GM12878 (cell line): Measurements from ENCODE around the gene CHD9. TPM values are rescaled to one million over a fixed set of nuclear protein-coding genes. Genes with fewer than 3 reads are reported as not detected.

ENCODE experiments used
- ATAC-seq: fragments of 200-7000 bp; cut with Tn5 transposase; 3 replicates; pipeline ENCODE4 v1.9.1; 2020; ENCODE audit warnings: mild to moderate bottlenecking, moderate library complexity
- BruUV-seq: library from RNA; stranded (reverse); fragments of 400-500 nt; replicated peaks from 2 replicates; lab custom pipeline; 2021; lab: Mats Ljungman, UMichigan
- CTCF ChIA-PET: fragments of 300-600 bp; sonication (Branson Sonifier 250); formaldehyde crosslinking; extraction: SDS; loops from one replicate; lab custom pipeline; 2021; ENCODE audit warnings: inconsistent platforms; lab: Yijun Ruan, JAX
- POLR2A ChIA-PET: fragments of 350-600 bp; formaldehyde crosslinking; extraction: SDS; loops from one replicate; lab custom pipeline; 2021; ENCODE audit warnings: inconsistent platforms; lab: Charles Lee
- RAD21 ChIA-PET: fragments of 300-600 bp; sonication (Branson Sonifier 250); formaldehyde crosslinking; loops from one replicate; lab custom pipeline; 2023; ENCODE audit warnings: antibody characterized with exemption; ENCODE audit not compliant: unreplicated experiment; lab: Charles Lee
- SMC1A ChIA-PET: fragments of 300-600 bp; sonication (Branson Sonifier 250); formaldehyde crosslinking; loops from one replicate; lab custom pipeline; 2023; ENCODE audit not compliant: unreplicated experiment, uncharacterized antibody; lab: Charles Lee
- DNase-seq: peaks from one replicate; pipeline ENCODE4 v3.0.0-alpha.2; 2011; ENCODE audit warnings: low read depth, low spot score
- FAIRE-seq: peaks from 3 replicates; lab custom pipeline; 2011; peaks lifted over from hg19 to GRCh38; lab: Jason Lieb, UNC
- H2AFZ ChIP-seq: 2 replicates; pipeline ENCODE4 v1.6.0; 2011; ENCODE audit warnings: low read depth, low read length, control low read depth; ENCODE audit not compliant: control insufficient read depth
- H3K27ac ChIP-seq: 2 replicates; pipeline ENCODE4 v1.5.1; 2011; ENCODE audit warnings: control low read depth; ENCODE audit not compliant: control insufficient read depth, insufficient read depth
- H3K27me3 ChIP-seq, 2 experiments: replicated peaks in 1 of 2; 2 replicates each; pipeline versions ENCODE4 v1.6.0 to v1.6.1; 2011; ENCODE audit warnings: low read length in 1 of 2; ENCODE audit not compliant: control insufficient read depth in 2 of 2, insufficient read depth in 2 of 2
- H3K36me3 ChIP-seq, 2 experiments: 2 replicates each; pipeline ENCODE4 v1.5.1; 2011; ENCODE audit warnings: low read length in 1 of 2; ENCODE audit not compliant: control insufficient read depth in 2 of 2, insufficient read depth in 2 of 2
- H3K4me1 ChIP-seq: 2 replicates; pipeline ENCODE4 v1.6.1; 2011; ENCODE audit warnings: mild to moderate bottlenecking, low read length, moderate library complexity, mixed read lengths; ENCODE audit not compliant: control insufficient read depth, insufficient read depth
- H3K4me2 ChIP-seq: 2 replicates; pipeline ENCODE4 v1.6.0; 2011; ENCODE audit warnings: control low read depth; ENCODE audit not compliant: control insufficient read depth, insufficient read depth
- H3K4me3 ChIP-seq: fragments of 200-600 bp; sonication (generic); 2 replicates; pipeline ENCODE4 v1.5.1; 2016
- H3K79me2 ChIP-seq: 2 replicates; pipeline ENCODE4 v1.6.0; 2011; ENCODE audit warnings: low read length; ENCODE audit not compliant: control insufficient read depth, insufficient read depth
- H3K9ac ChIP-seq: 2 replicates; pipeline ENCODE4 v1.8.0; 2011; ENCODE audit warnings: low read length, control low read depth, mixed read lengths; ENCODE audit not compliant: control insufficient read depth, insufficient read depth
- H3K9me3 ChIP-seq: replicated peaks from 3 replicates; pipeline ENCODE4 v1.5.1; 2011; ENCODE audit warnings: mild to moderate bottlenecking, low read length; ENCODE audit not compliant: control insufficient read depth, insufficient read depth
- H4K20me1 ChIP-seq: 2 replicates; pipeline ENCODE4 v1.6.0; 2011; ENCODE audit not compliant: control insufficient read depth, insufficient read depth
- ASH2L ChIP-seq: fragments of 300-600, 200-600 bp; sonication (generic); IDR thresholded peaks from 2 replicates; pipeline ENCODE4 v1.6.1; 2017; ENCODE audit warnings: low read depth, mild to moderate bottlenecking, borderline replicate concordance
- BACH1 ChIP-seq: fragments of 450-650 bp; IDR thresholded peaks from 2 replicates; pipeline ENCODE4 v1.6.1; 2017; ENCODE audit warnings: mild to moderate bottlenecking, borderline replicate concordance
- CBX5 ChIP-seq: sonication (generic); IDR thresholded peaks from 2 replicates; pipeline ENCODE4 v1.6.1; 2016; ENCODE audit warnings: low read depth, moderate library complexity, mild to moderate bottlenecking, inconsistent platforms
- CHD2 ChIP-seq: IDR thresholded peaks from 2 replicates; pipeline ENCODE4 v1.6.1; 2011; ENCODE audit warnings: low read depth, low read length, improper control_type of control experiment, borderline replicate concordance
- CREB1 ChIP-seq: IDR thresholded peaks from 2 replicates; pipeline ENCODE4 v1.6.1; 2012; ENCODE audit warnings: low read depth, mild to moderate bottlenecking, inconsistent platforms
- DPF2 ChIP-seq: fragments of 450-650 bp; IDR thresholded peaks from 2 replicates; pipeline ENCODE4 v1.6.1; 2017; ENCODE audit warnings: mild to moderate bottlenecking
- LARP7 ChIP-seq: fragments of 450-650 bp; IDR thresholded peaks from 2 replicates; pipeline ENCODE4 v1.6.1; 2017; ENCODE audit warnings: mild to moderate bottlenecking
- NFXL1 ChIP-seq: fragments of 450-650 bp; IDR thresholded peaks from 2 replicates; pipeline ENCODE4 v1.6.1; 2017; ENCODE audit warnings: antibody characterized with exemption, mild to moderate bottlenecking, borderline replicate concordance
- POLR2A ChIP-seq: IDR thresholded peaks from 2 replicates; pipeline ENCODE4 v1.6.1; 2011; ENCODE audit warnings: low read depth, mild to moderate bottlenecking, low read length
- POLR2AphosphoS5 ChIP-seq: IDR thresholded peaks from 2 replicates; pipeline ENCODE4 v1.6.1; 2011; ENCODE audit warnings: mild to moderate bottlenecking, low read length, inconsistent platforms
- RAD21 ChIP-seq: IDR thresholded peaks from 2 replicates; pipeline ENCODE4 v1.6.1; 2011; ENCODE audit warnings: mild to moderate bottlenecking, low read depth, low read length, moderate library complexity; ENCODE audit not compliant: insufficient read depth
- RUNX3 ChIP-seq: IDR thresholded peaks from 2 replicates; pipeline ENCODE4 v1.6.1; 2012; ENCODE audit warnings: low read length, inconsistent platforms
- SMARCA5 ChIP-seq: fragments of 450-650 bp; IDR thresholded peaks from 2 replicates; pipeline ENCODE4 v1.6.1; 2017; ENCODE audit warnings: mild to moderate bottlenecking
- SREBF2 ChIP-seq: IDR thresholded peaks from 2 replicates; pipeline ENCODE4 v1.6.1; 2012; ENCODE audit warnings: mild to moderate bottlenecking, low read length
- TARDBP ChIP-seq: IDR thresholded peaks from 2 replicates; pipeline ENCODE4 v1.6.1; 2016; ENCODE audit warnings: borderline replicate concordance
- YBX1 ChIP-seq: fragments of 450-650 bp; IDR thresholded peaks from 2 replicates; pipeline ENCODE4 v1.6.1; 2016; ENCODE audit warnings: antibody characterized with exemption
- ZNF217 ChIP-seq: fragments of 450-650 bp; IDR thresholded peaks from 2 replicates; pipeline ENCODE4 v1.6.1; 2017; ENCODE audit warnings: antibody characterized with exemption, mild to moderate bottlenecking
- WGBS: methylation state at CpG from one replicate; pipeline ENCODE4 v1.1.6; 2016; ENCODE audit warnings: low lambda C conversion rate; ENCODE audit not compliant: insufficient replicate concordance, insufficient coverage; ENCODE audit errors: missing lambda C conversion rate; 5-methylcytosine and 5-hydroxymethylcytosine counted together
- in situ Hi-C: fragments of 300-500 bp; cut with MboI; formaldehyde crosslinking; loops from 9 replicates; pipeline ENCODE4 v1.14.3; 2018; ENCODE audit warnings: mixed read lengths
- intact Hi-C: fragments of 100-400 bp; cut with micrococcal nuclease; formaldehyde crosslinking; loops from one replicate; pipeline ENCODE4 v1.14.2; 2022; ENCODE audit not compliant: unreplicated experiment
- polyA plus RNA-seq, 11 experiments: library from polyadenylated mRNA; depleted of rRNA in 4 of 11; unstranded in 6 of 11; stranded (reverse) in 5 of 11; fragments of >200 nt; fragmentation: Nextera tagmentation in 4 of 11; fragmentation: Illumina TruSeq in 1 of 11; extraction: Ambion mirVana in 4 of 11; extraction: Trizol in 1 of 11; gene quantifications; 1 replicate in 1 of 11; 2 replicates in 10 of 11; pipeline versions ENCODE4 v1.2.1 to v1.2.3, GENCODE V29; 2011 to 2016; ENCODE audit warnings: inconsistent platforms in 2 of 11, missing spikeins in 2 of 11, low read depth in 1 of 11
- total RNA-seq, 4 experiments: library from RNA; depleted of rRNA in 3 of 4; stranded (reverse); fragments of >200 nt in 3 of 4; fragmentation: Illumina TruSeq in 1 of 4; extraction: Trizol in 1 of 4; gene quantifications; 2 replicates each; pipeline versions ENCODE4 v1.2.1 to v1.2.3, GENCODE V29; 2013 to 2021
- TF ChIP-seq, protein P1 (sequence below): fragments of 450-650 bp; IDR thresholded peaks from 2 replicates; pipeline ENCODE4 v1.6.1; 2017; ENCODE audit warnings: mild to moderate bottlenecking, moderate library complexity
- TF ChIP-seq, protein P2 (sequence below): IDR thresholded peaks from 2 replicates; pipeline ENCODE4 v1.6.1; 2012; ENCODE audit warnings: low read depth, low read length, improper control_type of control experiment

CHD9 gene
- total and polyA plus RNA-seq, 10 of the 15 experiments (the other 5 are each of a cell fraction or from before 2014, with no cell fraction given), result 29.2 to 95.7 (median 54.3) TPM

DNA sequence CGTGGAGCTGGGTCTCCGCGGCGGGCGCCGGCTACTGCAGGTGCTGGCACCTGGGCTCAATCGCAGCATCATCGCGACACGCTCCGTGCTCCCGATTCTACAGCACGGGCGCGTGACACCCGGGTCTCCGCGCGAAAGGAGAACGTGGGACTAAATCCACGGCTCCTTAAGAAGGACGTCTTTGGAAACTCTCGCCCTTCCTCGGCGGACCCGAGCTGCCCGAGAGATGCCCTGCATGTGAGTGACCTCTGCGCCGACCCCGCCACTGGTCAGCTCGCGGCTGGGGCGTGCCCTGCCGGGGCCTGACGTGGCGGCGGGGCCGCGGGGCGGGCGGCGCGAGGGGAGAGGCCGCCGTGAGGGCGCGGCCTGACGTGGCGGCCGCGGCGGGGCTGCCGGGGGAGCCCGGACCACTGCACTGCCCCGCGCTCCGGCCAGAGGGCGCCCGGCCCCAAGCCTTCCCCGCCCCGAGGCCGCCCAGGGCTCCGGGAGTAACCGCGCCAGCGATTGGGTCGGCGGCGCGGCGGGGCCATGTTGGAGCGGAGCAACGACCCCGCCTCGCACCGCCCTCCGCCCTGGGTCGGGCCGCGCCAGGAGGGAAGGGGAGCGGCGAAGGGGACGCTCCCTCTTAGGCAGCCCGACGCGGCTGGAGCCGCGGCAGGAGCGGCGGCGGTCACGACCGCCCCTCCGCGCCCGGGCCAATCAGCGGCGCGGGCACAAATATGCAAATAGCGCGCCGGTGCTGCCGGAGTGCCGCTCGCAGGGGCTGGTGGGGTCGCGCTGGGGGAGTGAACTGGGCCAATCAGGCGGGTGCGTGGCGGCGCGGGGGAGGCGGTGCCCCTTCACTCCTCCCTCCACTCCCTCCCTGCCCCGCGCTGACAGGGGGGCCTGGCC lies 75.6 kb downstream of the CHD9 start:
- Histone ChIP-seq H3K36me3 (no peaks in the 10 kb centered on the region; a peak in 1 of 4 replicates), H3K27ac (peak overlapping the region; percentile 79), H3K9me3 (no peaks in the 10 kb centered on the region; the same call in 2 of the 3 replicates), H4K20me1 (no peaks in the 10 kb centered on the region), H3K9ac (peak overlapping the region; percentile 75), H3K4me2 (peak overlapping the region; percentile 68), H3K27me3 (no peaks in the 10 kb centered on the region), H2AFZ (peak overlapping the region; percentile 89), H3K79me2 (peaks cover 29% of the 10 kb centered on the region), H3K4me3 (peak overlapping the region; percentile 67), H3K4me1 (peaks cover 20% of the 10 kb centered on the region)
- ATAC-seq (peak; percentile 91), FAIRE-seq (peak; percentile 73), DNase-seq (peak; percentile 68)
- ChIA-PET SMC1A (interaction anchor here (0.7 to 2.5 kb wide), 14 partner anchors 15 to 81 kb away, joined by 3 to 17 read pairs (median 6); partner anchors contain the start of gene CHD9), POLR2A (interaction anchor here (0.5 to 1.7 kb wide), 5 partner anchors 22 to 75 kb away, joined by 3 to 13 read pairs (median 3); partner anchors contain the start of gene CHD9), RAD21 (interaction anchor here (0.6 to 2.7 kb wide), 14 partner anchors 11 to 90 kb away, joined by 3 to 32 read pairs (median 4); partner anchors contain the start of gene CHD9), CTCF (interaction anchor here (0.5 to 2.7 kb wide), 14 partner anchors 11 to 90 kb away, joined by 3 to 30 read pairs (median 4); partner anchors contain the start of gene CHD9)
- intact Hi-C loops (loop anchor here (1.0 to 2.0 kb wide), 5 partner anchors 30 to 78 kb away; no protein-coding TSS in a partner anchor), in situ Hi-C loops (loop anchor here (5.0 kb wide), 1 partner anchor 77 kb away; no protein-coding TSS in a partner anchor)
- under 1% methylated on average over 87 of the region's 115 CpGs for WGBS
- no TSS peak for BruUV-seq
- peak; percentile 68 for TF ChIP-seq LARP7
- TF ChIP-seq CREB1, result peak; percentile 41; the same call in 1 of the 2 replicates
- TF ChIP-seq RUNX3, result peak; percentile 41
- no peak for TF ChIP-seq YBX1
- peak; percentile 84; the same call in 1 of the 2 replicates for TF ChIP-seq ASH2L
- peak; percentile 65 for TF ChIP-seq CHD2
- 0 out of 2 replicates have a peak, but pooled peaks have one; percentile 32 for TF ChIP-seq ZNF217
- TF ChIP-seq DPF2, result peak; percentile 84
- no peak for TF ChIP-seq NFXL1
- TF ChIP-seq POLR2A, result peak; percentile 81
- 0 out of 2 replicates have a peak, but pooled peaks have one; percentile 44 for TF ChIP-seq POLR2AphosphoS5
- TF ChIP-seq BACH1, result peak; percentile 70
- TF ChIP-seq, protein P1, sequence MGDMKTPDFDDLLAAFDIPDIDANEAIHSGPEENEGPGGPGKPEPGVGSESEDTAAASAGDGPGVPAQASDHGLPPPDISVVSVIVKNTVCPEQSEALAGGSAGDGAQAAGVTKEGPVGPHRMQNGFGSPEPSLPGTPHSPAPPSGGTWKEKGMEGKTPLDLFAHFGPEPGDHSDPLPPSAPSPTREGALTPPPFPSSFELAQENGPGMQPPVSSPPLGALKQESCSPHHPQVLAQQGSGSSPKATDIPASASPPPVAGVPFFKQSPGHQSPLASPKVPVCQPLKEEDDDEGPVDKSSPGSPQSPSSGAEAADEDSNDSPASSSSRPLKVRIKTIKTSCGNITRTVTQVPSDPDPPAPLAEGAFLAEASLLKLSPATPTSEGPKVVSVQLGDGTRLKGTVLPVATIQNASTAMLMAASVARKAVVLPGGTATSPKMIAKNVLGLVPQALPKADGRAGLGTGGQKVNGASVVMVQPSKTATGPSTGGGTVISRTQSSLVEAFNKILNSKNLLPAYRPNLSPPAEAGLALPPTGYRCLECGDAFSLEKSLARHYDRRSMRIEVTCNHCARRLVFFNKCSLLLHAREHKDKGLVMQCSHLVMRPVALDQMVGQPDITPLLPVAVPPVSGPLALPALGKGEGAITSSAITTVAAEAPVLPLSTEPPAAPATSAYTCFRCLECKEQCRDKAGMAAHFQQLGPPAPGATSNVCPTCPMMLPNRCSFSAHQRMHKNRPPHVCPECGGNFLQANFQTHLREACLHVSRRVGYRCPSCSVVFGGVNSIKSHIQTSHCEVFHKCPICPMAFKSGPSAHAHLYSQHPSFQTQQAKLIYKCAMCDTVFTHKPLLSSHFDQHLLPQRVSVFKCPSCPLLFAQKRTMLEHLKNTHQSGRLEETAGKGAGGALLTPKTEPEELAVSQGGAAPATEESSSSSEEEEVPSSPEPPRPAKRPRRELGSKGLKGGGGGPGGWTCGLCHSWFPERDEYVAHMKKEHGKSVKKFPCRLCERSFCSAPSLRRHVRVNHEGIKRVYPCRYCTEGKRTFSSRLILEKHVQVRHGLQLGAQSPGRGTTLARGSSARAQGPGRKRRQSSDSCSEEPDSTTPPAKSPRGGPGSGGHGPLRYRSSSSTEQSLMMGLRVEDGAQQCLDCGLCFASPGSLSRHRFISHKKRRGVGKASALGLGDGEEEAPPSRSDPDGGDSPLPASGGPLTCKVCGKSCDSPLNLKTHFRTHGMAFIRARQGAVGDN, result 0 out of 2 replicates have a peak, but pooled peaks have one; percentile 29
- TF ChIP-seq SREBF2, result peak; percentile 80
- TF ChIP-seq, protein P2, sequence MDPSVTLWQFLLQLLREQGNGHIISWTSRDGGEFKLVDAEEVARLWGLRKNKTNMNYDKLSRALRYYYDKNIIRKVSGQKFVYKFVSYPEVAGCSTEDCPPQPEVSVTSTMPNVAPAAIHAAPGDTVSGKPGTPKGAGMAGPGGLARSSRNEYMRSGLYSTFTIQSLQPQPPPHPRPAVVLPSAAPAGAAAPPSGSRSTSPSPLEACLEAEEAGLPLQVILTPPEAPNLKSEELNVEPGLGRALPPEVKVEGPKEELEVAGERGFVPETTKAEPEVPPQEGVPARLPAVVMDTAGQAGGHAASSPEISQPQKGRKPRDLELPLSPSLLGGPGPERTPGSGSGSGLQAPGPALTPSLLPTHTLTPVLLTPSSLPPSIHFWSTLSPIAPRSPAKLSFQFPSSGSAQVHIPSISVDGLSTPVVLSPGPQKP, result no peak
- no peak for TF ChIP-seq TARDBP
- TF ChIP-seq CBX5, result 0 out of 2 replicates have a peak, but pooled peaks have one; percentile 72
- TF ChIP-seq SMARCA5, result peak; percentile 93
- peak; percentile 73 for TF ChIP-seq RAD21
